ENCODE results near the gene RNF151. TPM values are rescaled to one million over a fixed set of nuclear protein-coding genes. Genes with fewer than 3 reads are reported as not detected.

RNF151 gene
- total RNA-seq, 1 experiment from 2014 or later: not detected

DNA sequence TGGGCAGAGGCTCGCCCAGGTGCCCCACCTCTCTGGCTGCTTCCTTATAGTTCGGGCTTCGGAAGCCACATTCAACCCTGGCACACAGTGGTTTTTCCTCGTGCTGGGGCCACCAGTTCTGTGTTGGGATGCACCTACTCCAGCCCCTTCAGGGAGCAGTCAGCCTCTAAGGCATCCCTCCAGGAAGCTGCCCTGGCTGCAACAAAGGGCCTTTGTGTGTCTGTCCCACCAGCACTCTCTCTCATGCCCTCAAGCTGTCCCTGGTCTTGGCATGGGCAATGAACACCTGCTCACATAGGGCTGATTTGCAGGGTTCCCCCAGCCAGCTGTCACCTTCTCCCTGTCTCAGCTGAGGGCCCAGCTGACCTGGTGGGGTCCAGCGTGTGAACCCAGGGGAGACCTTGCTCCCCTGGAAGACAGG lies 15.4 kb downstream of the RNF151 start:
- DNase-seq (ENCODE audit: low read depth in 1 of 2, low spot score in 2 of 2): no peak
- peaks cover 52% of the 10 kb centered on the region for H3K36me3 ChIP-seq
- no peak overlapping the region for H3K4me3 ChIP-seq
- no peak overlapping the region for H3K27ac ChIP-seq
- H3K9me3 ChIP-seq (replicated peaks): no peaks in the 10 kb centered on the region
- peaks cover 27% of the 10 kb centered on the region for H3K27me3 ChIP-seq (replicated peaks)
- peaks cover 19% of the 10 kb centered on the region for H3K4me1 ChIP-seq (replicated peaks)

GRCh38 chr16:1982991-1983543 lies 16.4 kb downstream of the RNF151 start:
- no peak for DNase-seq (ENCODE audit: low read depth in 1 of 2, low spot score in 2 of 2)
- peak overlapping the region; percentile 94 for H3K4me3 ChIP-seq
- no peak overlapping the region for H3K27ac ChIP-seq
- H3K4me1 ChIP-seq (replicated peaks): peaks cover 19% of the 10 kb centered on the region
- H3K27me3 ChIP-seq (replicated peaks): peaks cover 27% of the 10 kb centered on the region
- peaks cover 47% of the 10 kb centered on the region for H3K36me3 ChIP-seq
- no peaks in the 10 kb centered on the region for H3K9me3 ChIP-seq (replicated peaks)

- Histone ChIP-seq H3K4me3 (peak within 1 kb of the TSS; percentile 94), H3K4me1 (replicated peaks) (peaks cover 19% of the 10 kb centered on the region)
Observed at GRCh38 chr16:1983544-1984346, 17.1 kb downstream of the RNF151 start, which contains the start of gene GFER. GFER (plus strand) TSS chr16:1984193; CDS start chr16:1984219, 26 bp downstream.

DNA sequence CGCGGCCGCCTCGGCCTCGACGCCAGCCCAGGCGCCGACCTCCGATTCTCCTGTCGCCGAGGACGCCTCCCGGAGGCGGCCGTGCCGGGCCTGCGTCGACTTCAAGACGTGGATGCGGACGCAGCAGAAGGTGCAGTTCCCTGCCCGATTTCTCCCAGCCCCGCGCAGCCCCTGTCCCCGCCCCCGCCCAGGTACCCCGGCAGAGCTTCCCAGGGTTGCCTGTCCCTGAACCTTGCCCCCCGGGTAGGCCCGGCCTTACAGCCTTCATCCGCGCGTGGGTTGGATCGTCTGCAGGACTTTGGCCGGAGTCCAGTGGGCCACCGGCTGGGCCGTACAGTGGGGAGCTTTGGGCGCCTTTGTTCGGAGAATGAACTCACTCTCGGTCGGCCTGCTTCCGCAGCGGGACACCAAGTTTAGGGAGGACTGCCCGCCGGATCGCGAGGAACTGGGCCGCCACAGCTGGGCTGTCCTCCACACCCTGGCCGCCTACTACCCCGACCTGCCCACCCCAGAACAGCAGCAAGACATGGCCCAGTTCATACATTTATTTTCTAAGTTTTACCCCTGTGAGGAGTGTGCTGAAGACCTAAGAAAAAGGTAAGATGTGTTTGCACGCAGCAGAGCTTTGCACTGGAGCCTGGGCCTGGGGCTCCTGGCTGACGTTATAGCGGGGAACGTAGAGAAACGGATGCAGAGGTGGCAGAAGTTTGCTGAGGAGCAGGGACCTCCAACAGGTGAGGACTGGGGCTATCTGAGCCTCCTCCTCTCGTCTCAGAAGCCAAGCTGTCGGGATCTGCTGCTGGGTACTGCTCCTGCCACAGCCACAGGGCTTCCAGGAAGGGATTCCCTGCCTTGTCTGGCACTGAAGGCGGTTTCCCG lies 17.9 kb downstream of the RNF151 start:
- no peak for DNase-seq (ENCODE audit: low read depth in 1 of 2, low spot score in 2 of 2)
- H3K27ac ChIP-seq: peak overlapping the region; percentile 44; the same call in 1 of the 2 replicates
- H3K36me3 ChIP-seq: peaks cover 32% of the 10 kb centered on the region
- peaks cover 19% of the 10 kb centered on the region for H3K4me1 ChIP-seq (replicated peaks)
- H3K9me3 ChIP-seq (replicated peaks): no peaks in the 10 kb centered on the region
- peaks cover 29% of the 10 kb centered on the region for H3K27me3 ChIP-seq (replicated peaks)
- peak overlapping the region; percentile 94 for H3K4me3 ChIP-seq

More at GRCh38 chr16:1983544-1984346, 17.1 kb downstream of the RNF151 start, which contains the start of gene GFER:
- Histone ChIP-seq H3K9me3 (replicated peaks) (no peaks in the 10 kb centered on the region), H3K27me3 (replicated peaks) (peaks cover 27% of the 10 kb centered on the region), H3K36me3 (peaks cover 41% of the 10 kb centered on the region), H3K27ac (peak within 1 kb of the TSS; percentile 44; the same call in 1 of the 2 replicates)
- peak; percentile 86 to 94 for DNase-seq (ENCODE audit: low read depth in 1 of 2, low spot score in 2 of 2)

- Histone ChIP-seq H3K9me3 (replicated peaks) (no peaks in the 10 kb centered on the region), H3K36me3 (peaks cover 32% of the 10 kb centered on the region), H3K4me3 (peak overlapping the region; percentile 94; the same call in 1 of the 2 replicates), H3K27ac (no peak overlapping the region), H3K4me1 (replicated peaks) (peaks cover 28% of the 10 kb centered on the region), H3K27me3 (replicated peaks) (peaks cover 26% of the 10 kb centered on the region)
- DNase-seq (ENCODE audit: low read depth in 1 of 2, low spot score in 2 of 2): no peak
Observed at GRCh38 chr16:1985466-1986150, 19.0 kb downstream of the RNF151 start.

- Histone ChIP-seq H3K27me3 (replicated peaks) (peaks cover 17% of the 10 kb centered on the region), H3K27ac (no peak overlapping the region), H3K4me1 (replicated peaks) (peaks cover 35% of the 10 kb centered on the region), H3K9me3 (replicated peaks) (peaks cover 3% of the 10 kb centered on the region), H3K36me3 (peaks cover 32% of the 10 kb centered on the region), H3K4me3 (no peak overlapping the region)
- DNase-seq (ENCODE audit: low read depth in 1 of 2, low spot score in 2 of 2): no peak
Observed at GRCh38 chr16:1987198-1987597, 20.5 kb downstream of the RNF151 start.

- Histone ChIP-seq H3K4me3 (peak within 1 kb of the TSS; percentile 23), H3K4me1 (replicated peaks) (peaks cover 29% of the 10 kb centered on the region), H3K27ac (no peak within 1 kb of the TSS), H3K36me3 (peaks cover 29% of the 10 kb centered on the region), H3K9me3 (replicated peaks) (peaks cover 7% of the 10 kb centered on the region), H3K27me3 (replicated peaks) (peaks cover 12% of the 10 kb centered on the region)
- no peak for DNase-seq (ENCODE audit: low read depth in 1 of 2, low spot score in 2 of 2)
Observed at GRCh38 chr16:1989209-1990100, 22.8 kb downstream of the RNF151 start, which contains the start of gene SYNGR3. SYNGR3 (plus strand) TSS chr16:1989970; CDS start chr16:1990103, 133 bp downstream.

DNA sequence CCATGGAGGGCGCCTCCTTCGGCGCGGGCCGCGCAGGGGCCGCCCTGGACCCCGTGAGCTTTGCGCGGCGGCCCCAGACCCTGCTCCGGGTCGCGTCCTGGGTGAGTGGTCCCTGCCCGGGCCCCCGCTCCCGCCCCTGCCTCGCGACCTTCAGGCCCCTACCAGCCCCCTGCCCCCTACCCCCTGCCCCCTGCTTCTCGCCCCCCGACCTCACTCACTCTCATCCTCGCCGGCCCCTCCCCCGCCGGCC lies 23.4 kb downstream of the RNF151 start:
- Histone ChIP-seq H3K4me1 (replicated peaks) (peaks cover 24% of the 10 kb centered on the region), H3K27ac (no peak overlapping the region), H3K9me3 (replicated peaks) (peaks cover 7% of the 10 kb centered on the region), H3K4me3 (peak overlapping the region; percentile 23), H3K27me3 (replicated peaks) (peaks cover 12% of the 10 kb centered on the region), H3K36me3 (peaks cover 24% of the 10 kb centered on the region)
- DNase-seq (ENCODE audit: low read depth in 1 of 2, low spot score in 2 of 2): no peak

GRCh38 chr16:1990351-1991134 lies 23.9 kb downstream of the RNF151 start:
- Histone ChIP-seq H3K27me3 (replicated peaks) (peaks cover 12% of the 10 kb centered on the region), H3K9me3 (replicated peaks) (peaks cover 7% of the 10 kb centered on the region), H3K36me3 (peaks cover 24% of the 10 kb centered on the region), H3K4me3 (no peak overlapping the region), H3K27ac (no peak overlapping the region), H3K4me1 (replicated peaks) (peaks cover 19% of the 10 kb centered on the region)
- DNase-seq (ENCODE audit: low read depth in 1 of 2, low spot score in 2 of 2): no peak

DNA sequence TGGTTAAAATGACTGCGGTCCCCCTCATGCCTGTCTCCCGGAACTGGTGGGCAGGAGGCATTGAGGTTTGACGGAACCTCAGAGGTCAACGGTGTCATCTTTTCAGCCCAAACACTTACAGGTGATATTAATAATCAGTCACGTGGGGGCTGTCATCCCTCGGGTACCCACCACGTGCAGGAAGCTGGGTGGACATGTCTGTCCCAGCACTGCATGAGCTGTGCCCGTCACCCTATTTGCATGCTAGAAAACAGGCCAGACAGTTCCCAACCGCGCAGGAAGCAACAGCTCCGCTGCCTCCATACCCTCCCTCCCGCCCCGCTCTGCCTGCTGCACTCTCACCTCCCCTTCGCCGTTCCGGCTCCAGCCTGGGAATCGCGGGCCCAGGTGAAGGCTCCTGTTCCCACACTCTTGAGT lies 24.5 kb downstream of the RNF151 start:
- peaks cover 7% of the 10 kb centered on the region for H3K9me3 ChIP-seq (replicated peaks)
- no peak overlapping the region for H3K4me3 ChIP-seq
- H3K27me3 ChIP-seq (replicated peaks): peaks cover 12% of the 10 kb centered on the region
- H3K27ac ChIP-seq: no peak overlapping the region
- no peak for DNase-seq (ENCODE audit: low read depth in 1 of 2, low spot score in 2 of 2)
- H3K4me1 ChIP-seq (replicated peaks): peaks cover 19% of the 10 kb centered on the region
- peaks cover 19% of the 10 kb centered on the region for H3K36me3 ChIP-seq

DNA sequence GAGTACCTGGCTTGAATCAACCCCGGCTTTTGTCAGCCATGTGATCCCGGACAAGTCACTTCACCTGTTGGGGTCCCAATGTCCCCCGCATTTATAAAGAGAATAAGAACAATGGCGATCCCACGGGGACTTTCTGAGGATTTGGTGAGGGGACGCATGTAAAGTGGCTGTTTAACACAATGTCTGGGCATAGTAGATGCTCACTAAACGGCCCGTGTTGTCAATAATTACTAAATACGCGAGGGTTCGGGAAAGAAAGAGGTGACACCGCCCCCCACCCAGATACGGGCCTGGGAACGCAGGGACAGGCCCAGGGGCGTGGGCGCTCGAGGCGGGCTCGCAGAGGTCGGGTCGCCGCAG lies 24.9 kb downstream of the RNF151 start:
- Histone ChIP-seq H3K9me3 (replicated peaks) (peaks cover 7% of the 10 kb centered on the region), H3K27me3 (replicated peaks) (peaks cover 12% of the 10 kb centered on the region), H3K4me3 (no peak overlapping the region), H3K36me3 (peaks cover 19% of the 10 kb centered on the region), H3K4me1 (replicated peaks) (peaks cover 23% of the 10 kb centered on the region), H3K27ac (no peak overlapping the region)
- DNase-seq (ENCODE audit: low read depth in 1 of 2, low spot score in 2 of 2): no peak

Data from SJSA1 (cell line).